Hepatocyte (in vitro differentiated cells): ENCODE measurements around the gene TBATA.

ENCODE experiments used
- EZH2 ChIP-seq: fragments of 200-600 bp; sonication (generic); IDR thresholded peaks from 2 replicates; pipeline ENCODE4 v1.6.1; 2016; ENCODE audit warnings: antibody characterized with exemption, mild to moderate bottlenecking, borderline replicate concordance
- EZH2phosphoT487 ChIP-seq: fragments of 200-600 bp; sonication (generic); IDR thresholded peaks from one replicate; pipeline ENCODE4 v1.6.1; 2018; ENCODE audit warnings: antibody characterized with exemption, mild to moderate bottlenecking, low read depth, moderate library complexity; ENCODE audit not compliant: unreplicated experiment, severe bottlenecking
- TF ChIP-seq, protein P1 (sequence below): fragments of 200-600 bp; sonication (generic); IDR thresholded peaks from 2 replicates; pipeline ENCODE4 v1.5.1; 2016; ENCODE audit warnings: antibody characterized with exemption, mild to moderate bottlenecking; ENCODE audit not compliant: poor library complexity

- TF ChIP-seq EZH2 (no peak), EZH2phosphoT487 (no peak)
- TF ChIP-seq, protein P1, sequence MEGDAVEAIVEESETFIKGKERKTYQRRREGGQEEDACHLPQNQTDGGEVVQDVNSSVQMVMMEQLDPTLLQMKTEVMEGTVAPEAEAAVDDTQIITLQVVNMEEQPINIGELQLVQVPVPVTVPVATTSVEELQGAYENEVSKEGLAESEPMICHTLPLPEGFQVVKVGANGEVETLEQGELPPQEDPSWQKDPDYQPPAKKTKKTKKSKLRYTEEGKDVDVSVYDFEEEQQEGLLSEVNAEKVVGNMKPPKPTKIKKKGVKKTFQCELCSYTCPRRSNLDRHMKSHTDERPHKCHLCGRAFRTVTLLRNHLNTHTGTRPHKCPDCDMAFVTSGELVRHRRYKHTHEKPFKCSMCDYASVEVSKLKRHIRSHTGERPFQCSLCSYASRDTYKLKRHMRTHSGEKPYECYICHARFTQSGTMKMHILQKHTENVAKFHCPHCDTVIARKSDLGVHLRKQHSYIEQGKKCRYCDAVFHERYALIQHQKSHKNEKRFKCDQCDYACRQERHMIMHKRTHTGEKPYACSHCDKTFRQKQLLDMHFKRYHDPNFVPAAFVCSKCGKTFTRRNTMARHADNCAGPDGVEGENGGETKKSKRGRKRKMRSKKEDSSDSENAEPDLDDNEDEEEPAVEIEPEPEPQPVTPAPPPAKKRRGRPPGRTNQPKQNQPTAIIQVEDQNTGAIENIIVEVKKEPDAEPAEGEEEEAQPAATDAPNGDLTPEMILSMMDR = no peak
Measured at GRCh38 chr10:70830164-70830563, 45.0 kb upstream of the TBATA start.
